Measurements from ENCODE around the gene CHURC1. TPM values are rescaled to one million over a fixed set of nuclear protein-coding genes. Genes with fewer than 3 reads are reported as not detected.

The CHURC1 gene
- polyA plus RNA-seq, 12 donors: 29.4 to 53.6 (median 46.2) TPM; not detected in 1

- DNase-seq: no peak
Observed at GRCh38 chr14:64934338-64934929, 20.2 kb downstream of the CHURC1 start.

GRCh38 chr14:64935508-64935907 lies 21.3 kb downstream of the CHURC1 start:
- no peak for DNase-seq

GRCh38 chr14:64937171-64937820 lies 23.0 kb downstream of the CHURC1 start:
- DNase-seq: no peak

GRCh38 chr14:64937821-64938193 lies 23.6 kb downstream of the CHURC1 start:
- no peak for DNase-seq

- no peak for DNase-seq
Observed at GRCh38 chr14:64938972-64939816, 24.9 kb downstream of the CHURC1 start.

- DNase-seq: no peak
Observed at GRCh38 chr14:64939817-64940190, 25.5 kb downstream of the CHURC1 start.

GRCh38 chr14:64940336-64940910 lies 26.2 kb downstream of the CHURC1 start:
- no peak for DNase-seq

- DNase-seq: no peak
Observed at GRCh38 chr14:64942531-64943111, 28.4 kb downstream of the CHURC1 start, which contains the start of gene GPX2. Gene GPX2 (minus strand): TSS chr14:64942745. CDS start chr14:64942726, 19 bp downstream.

- no peak for DNase-seq
Observed at GRCh38 chr14:64943556-64943955, 29.3 kb downstream of the CHURC1 start.

- no peak for DNase-seq
Observed at GRCh38 chr14:64944041-64944440, 29.8 kb downstream of the CHURC1 start.

GRCh38 chr14:64944861-64945260 lies 30.6 kb downstream of the CHURC1 start:
- DNase-seq: no peak

GRCh38 chr14:64945431-64946178 lies 31.4 kb downstream of the CHURC1 start:
- no peak for DNase-seq

- DNase-seq: no peak
Observed at GRCh38 chr14:64946310-64947045, 32.2 kb downstream of the CHURC1 start.

- DNase-seq: no peak
Observed at GRCh38 chr14:64947710-64948611, 33.7 kb downstream of the CHURC1 start.

GRCh38 chr14:64948612-64949210 lies 34.5 kb downstream of the CHURC1 start:
- no peak for DNase-seq

GRCh38 chr14:64950889-64951288 lies 36.6 kb downstream of the CHURC1 start:
- no peak for DNase-seq

- DNase-seq: no peak
Observed at GRCh38 chr14:64951291-64951690, 37.0 kb downstream of the CHURC1 start.

GRCh38 chr14:64951724-64952123 lies 37.5 kb downstream of the CHURC1 start:
- no peak for DNase-seq
